AG09319 (cell line): ENCODE measurements around the gene CTDP1.

Experiments used
- DNase-seq: peaks from one replicate; pipeline ENCODE4 v3.0.0-alpha.2; 2010; ENCODE audit warnings: low read depth; ENCODE audit errors: extremely low read depth
- CTCF ChIP-seq: IDR thresholded peaks from 2 replicates; pipeline ENCODE4 v1.5.1; 2011; ENCODE audit warnings: low read depth, mild to moderate bottlenecking, inconsistent platforms, low read length, moderate library complexity

CTDP1 gene

GRCh38 chr18:79634593-79635426, 44.8 kb upstream of the CTDP1 start:
- DNase-seq, result no peak
- no peak for TF ChIP-seq CTCF

GRCh38 chr18:79635427-79635726, 44.2 kb upstream of the CTDP1 start:
- TF ChIP-seq CTCF, result no peak
- DNase-seq, result no peak

GRCh38 chr18:79637181-79637920, 42.3 kb upstream of the CTDP1 start:
- TF ChIP-seq CTCF, result no peak
- no peak for DNase-seq

GRCh38 chr18:79637921-79638909, 41.4 kb upstream of the CTDP1 start:
- TF ChIP-seq CTCF, result no peak
- no peak for DNase-seq

- TF ChIP-seq CTCF, result no peak
- DNase-seq, result no peak
Observed at GRCh38 chr18:79639072-79639829, 40.4 kb upstream of the CTDP1 start.

- no peak for TF ChIP-seq CTCF
- no peak for DNase-seq
Observed at GRCh38 chr18:79640064-79640672, 39.4 kb upstream of the CTDP1 start.
